Measurements from ENCODE around the gene YEATS4. TPM values are rescaled to one million over a fixed set of nuclear protein-coding genes. Genes with fewer than 3 reads are reported as not detected.

YEATS4 gene
- total RNA-seq, 1 experiment from 2014 or later, result 37.1 TPM

DNA sequence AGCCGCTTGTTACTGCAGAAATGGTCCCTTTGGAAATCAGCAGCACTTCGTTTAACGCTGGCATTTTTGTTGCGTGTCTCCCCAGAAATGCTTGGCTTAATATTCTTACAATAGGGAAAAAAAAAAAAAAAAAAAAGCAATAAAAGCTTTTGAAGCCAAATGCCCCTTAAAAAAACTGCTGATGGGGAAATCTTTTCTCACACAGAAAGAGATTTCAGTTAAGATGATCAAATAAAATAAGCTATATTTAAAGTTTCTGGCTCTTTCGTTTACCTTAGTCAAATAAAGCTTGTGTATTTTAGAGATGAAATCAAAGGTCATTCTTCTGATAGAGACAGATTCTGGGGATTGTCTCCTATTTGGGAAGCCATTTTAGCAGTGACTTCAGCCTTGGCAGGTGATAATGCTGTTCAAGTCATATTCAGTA, 58.2 kb downstream of the YEATS4 start:
- CTCF ChIA-PET, result interaction anchor here (1.1 kb wide), 2 partner anchors 149 to 154 kb away, joined by 3 read pairs; no protein-coding TSS in a partner anchor
- POLR2A ChIA-PET, result no interaction called here
- Mint-ChIP-seq H3K27ac (no peak overlapping the region), H3K36me3 (no peaks in the 10 kb centered on the region), H3K4me1 (peaks cover 12% of the 10 kb centered on the region), H3K4me3 (no peak overlapping the region), H3K27me3 (ENCODE audit: low read depth) (no peaks in the 10 kb centered on the region), H3K9me3 (peaks cover 5% of the 10 kb centered on the region; the same call in 1 of the 2 replicates)
- no peak for TF ChIP-seq ZNF263 (CRISPR knock-in tag; IDR thresholded peaks at IDR 0.05; ENCODE audit: low read depth)
- DNase-seq (ENCODE audit: low spot score), result no peak
- no peak for ATAC-seq

DNA sequence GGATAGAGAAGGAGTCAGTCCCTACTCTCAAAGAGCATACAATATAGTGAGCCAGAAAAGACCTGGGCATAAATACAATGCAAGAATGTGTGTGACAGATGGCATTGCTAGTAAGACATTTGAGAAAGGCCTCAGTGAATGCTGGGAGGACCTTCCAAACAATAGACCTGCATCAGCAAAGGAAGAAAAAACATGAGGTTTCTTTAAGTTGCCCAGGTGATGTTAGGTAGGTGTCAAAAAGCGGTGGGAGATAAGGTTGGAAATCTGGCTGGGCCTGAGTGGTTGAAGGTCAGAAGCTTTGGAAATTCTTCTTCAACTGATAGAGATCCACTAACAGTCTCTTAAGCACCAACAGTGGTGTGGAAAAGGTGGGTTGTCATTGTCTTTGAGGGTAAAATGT, 60.2 kb downstream of the YEATS4 start:
- Mint-ChIP-seq H3K4me1 (peaks cover 12% of the 10 kb centered on the region), H3K4me3 (no peak overlapping the region), H3K27ac (no peak overlapping the region), H3K36me3 (no peaks in the 10 kb centered on the region), H3K27me3 (ENCODE audit: low read depth) (no peaks in the 10 kb centered on the region), H3K9me3 (peaks cover 5% of the 10 kb centered on the region; the same call in 1 of the 2 replicates)
- no peak for TF ChIP-seq ZNF232 (CRISPR knock-in tag; IDR thresholded peaks at IDR 0.05)
- TF ChIP-seq, protein P1, sequence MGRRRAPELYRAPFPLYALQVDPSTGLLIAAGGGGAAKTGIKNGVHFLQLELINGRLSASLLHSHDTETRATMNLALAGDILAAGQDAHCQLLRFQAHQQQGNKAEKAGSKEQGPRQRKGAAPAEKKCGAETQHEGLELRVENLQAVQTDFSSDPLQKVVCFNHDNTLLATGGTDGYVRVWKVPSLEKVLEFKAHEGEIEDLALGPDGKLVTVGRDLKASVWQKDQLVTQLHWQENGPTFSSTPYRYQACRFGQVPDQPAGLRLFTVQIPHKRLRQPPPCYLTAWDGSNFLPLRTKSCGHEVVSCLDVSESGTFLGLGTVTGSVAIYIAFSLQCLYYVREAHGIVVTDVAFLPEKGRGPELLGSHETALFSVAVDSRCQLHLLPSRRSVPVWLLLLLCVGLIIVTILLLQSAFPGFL (CRISPR knock-in tag; IDR thresholded peaks at IDR 0.05; ENCODE audit: borderline replicate concordance), result no peak
- no peak for TF ChIP-seq NFYB (CRISPR knock-in tag; conservative IDR thresholded peaks at IDR 0.05; ENCODE audit: low read depth)
- no peak for TF ChIP-seq SMAD4 (CRISPR knock-in tag; IDR thresholded peaks at IDR 0.05)
- TF ChIP-seq NR1H2 (CRISPR knock-in tag; IDR thresholded peaks at IDR 0.05), result no peak
- no peak for TF ChIP-seq ZNF396 (CRISPR knock-in tag; IDR thresholded peaks at IDR 0.05; ENCODE audit: borderline replicate concordance)
- no peak for TF ChIP-seq PRRX2 (CRISPR knock-in tag; IDR thresholded peaks at IDR 0.05)
- TF ChIP-seq ZNF219 (CRISPR knock-in tag; IDR thresholded peaks at IDR 0.05; ENCODE audit: borderline replicate concordance), result no peak
- TF ChIP-seq NR2C2 (CRISPR knock-in tag; IDR thresholded peaks at IDR 0.05), result no peak
- TF ChIP-seq GTF2I (CRISPR knock-in tag; conservative IDR thresholded peaks at IDR 0.05), result no peak
- TF ChIP-seq, protein P2, sequence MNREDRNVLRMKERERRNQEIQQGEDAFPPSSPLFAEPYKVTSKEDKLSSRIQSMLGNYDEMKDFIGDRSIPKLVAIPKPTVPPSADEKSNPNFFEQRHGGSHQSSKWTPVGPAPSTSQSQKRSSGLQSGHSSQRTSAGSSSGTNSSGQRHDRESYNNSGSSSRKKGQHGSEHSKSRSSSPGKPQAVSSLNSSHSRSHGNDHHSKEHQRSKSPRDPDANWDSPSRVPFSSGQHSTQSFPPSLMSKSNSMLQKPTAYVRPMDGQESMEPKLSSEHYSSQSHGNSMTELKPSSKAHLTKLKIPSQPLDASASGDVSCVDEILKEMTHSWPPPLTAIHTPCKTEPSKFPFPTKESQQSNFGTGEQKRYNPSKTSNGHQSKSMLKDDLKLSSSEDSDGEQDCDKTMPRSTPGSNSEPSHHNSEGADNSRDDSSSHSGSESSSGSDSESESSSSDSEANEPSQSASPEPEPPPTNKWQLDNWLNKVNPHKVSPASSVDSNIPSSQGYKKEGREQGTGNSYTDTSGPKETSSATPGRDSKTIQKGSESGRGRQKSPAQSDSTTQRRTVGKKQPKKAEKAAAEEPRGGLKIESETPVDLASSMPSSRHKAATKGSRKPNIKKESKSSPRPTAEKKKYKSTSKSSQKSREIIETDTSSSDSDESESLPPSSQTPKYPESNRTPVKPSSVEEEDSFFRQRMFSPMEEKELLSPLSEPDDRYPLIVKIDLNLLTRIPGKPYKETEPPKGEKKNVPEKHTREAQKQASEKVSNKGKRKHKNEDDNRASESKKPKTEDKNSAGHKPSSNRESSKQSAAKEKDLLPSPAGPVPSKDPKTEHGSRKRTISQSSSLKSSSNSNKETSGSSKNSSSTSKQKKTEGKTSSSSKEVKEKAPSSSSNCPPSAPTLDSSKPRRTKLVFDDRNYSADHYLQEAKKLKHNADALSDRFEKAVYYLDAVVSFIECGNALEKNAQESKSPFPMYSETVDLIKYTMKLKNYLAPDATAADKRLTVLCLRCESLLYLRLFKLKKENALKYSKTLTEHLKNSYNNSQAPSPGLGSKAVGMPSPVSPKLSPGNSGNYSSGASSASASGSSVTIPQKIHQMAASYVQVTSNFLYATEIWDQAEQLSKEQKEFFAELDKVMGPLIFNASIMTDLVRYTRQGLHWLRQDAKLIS (CRISPR knock-in tag; IDR thresholded peaks at IDR 0.05; ENCODE audit: borderline replicate concordance), result no peak
- TF ChIP-seq, protein P3, sequence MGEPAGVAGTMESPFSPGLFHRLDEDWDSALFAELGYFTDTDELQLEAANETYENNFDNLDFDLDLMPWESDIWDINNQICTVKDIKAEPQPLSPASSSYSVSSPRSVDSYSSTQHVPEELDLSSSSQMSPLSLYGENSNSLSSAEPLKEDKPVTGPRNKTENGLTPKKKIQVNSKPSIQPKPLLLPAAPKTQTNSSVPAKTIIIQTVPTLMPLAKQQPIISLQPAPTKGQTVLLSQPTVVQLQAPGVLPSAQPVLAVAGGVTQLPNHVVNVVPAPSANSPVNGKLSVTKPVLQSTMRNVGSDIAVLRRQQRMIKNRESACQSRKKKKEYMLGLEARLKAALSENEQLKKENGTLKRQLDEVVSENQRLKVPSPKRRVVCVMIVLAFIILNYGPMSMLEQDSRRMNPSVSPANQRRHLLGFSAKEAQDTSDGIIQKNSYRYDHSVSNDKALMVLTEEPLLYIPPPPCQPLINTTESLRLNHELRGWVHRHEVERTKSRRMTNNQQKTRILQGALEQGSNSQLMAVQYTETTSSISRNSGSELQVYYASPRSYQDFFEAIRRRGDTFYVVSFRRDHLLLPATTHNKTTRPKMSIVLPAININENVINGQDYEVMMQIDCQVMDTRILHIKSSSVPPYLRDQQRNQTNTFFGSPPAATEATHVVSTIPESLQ (CRISPR knock-in tag; IDR thresholded peaks at IDR 0.05), result no peak
- no peak for TF ChIP-seq TEAD4 (CRISPR knock-in tag; IDR thresholded peaks at IDR 0.05)
- TF ChIP-seq, protein P4, sequence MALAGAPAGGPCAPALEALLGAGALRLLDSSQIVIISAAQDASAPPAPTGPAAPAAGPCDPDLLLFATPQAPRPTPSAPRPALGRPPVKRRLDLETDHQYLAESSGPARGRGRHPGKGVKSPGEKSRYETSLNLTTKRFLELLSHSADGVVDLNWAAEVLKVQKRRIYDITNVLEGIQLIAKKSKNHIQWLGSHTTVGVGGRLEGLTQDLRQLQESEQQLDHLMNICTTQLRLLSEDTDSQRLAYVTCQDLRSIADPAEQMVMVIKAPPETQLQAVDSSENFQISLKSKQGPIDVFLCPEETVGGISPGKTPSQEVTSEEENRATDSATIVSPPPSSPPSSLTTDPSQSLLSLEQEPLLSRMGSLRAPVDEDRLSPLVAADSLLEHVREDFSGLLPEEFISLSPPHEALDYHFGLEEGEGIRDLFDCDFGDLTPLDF (CRISPR knock-in tag; IDR thresholded peaks at IDR 0.05), result no peak
- no peak for TF ChIP-seq FOXP1 (CRISPR knock-in tag; IDR thresholded peaks at IDR 0.05; ENCODE audit: borderline replicate concordance)
- POLR2A ChIA-PET, result no interaction called here
- CTCF ChIA-PET, result no interaction called here
- no peak for ATAC-seq
- DNase-seq (ENCODE audit: low spot score), result no peak
